ENCODE data around the gene TCF15.

The TCF15 gene

GRCh38 chr20:610130-611046, at the start of gene TCF15:
Gene TCF15, minus strand, starts transcription at chr20:610309. Its CDS starts 72 bp downstream, at chr20:610237.
- DNase-seq: peak; percentile 81
- in situ Hi-C loops (cut with MboI; ENCODE audit: low pct_unique_long_range_greater_than_20kb, low sequenced_read_pairs): no loop called here

GRCh38 chr20:658731-659291, 48.7 kb upstream of the TCF15 start:
- DNase-seq: no peak

GRCh38 chr20:658202-658601, 48.1 kb upstream of the TCF15 start:
- in situ Hi-C loops (cut with MboI; ENCODE audit: low pct_unique_long_range_greater_than_20kb, low sequenced_read_pairs): no loop called here
- DNase-seq: no peak

More at GRCh38 chr20:658731-659291, 48.7 kb upstream of the TCF15 start:
- in situ Hi-C loops (cut with MboI; ENCODE audit: low pct_unique_long_range_greater_than_20kb, low sequenced_read_pairs): no loop called here

GRCh38 chr20:655726-656624, 45.9 kb upstream of the TCF15 start:
- DNase-seq: no peak
- in situ Hi-C loops (cut with MboI; ENCODE audit: low pct_unique_long_range_greater_than_20kb, low sequenced_read_pairs): no loop called here

- in situ Hi-C loops (cut with MboI; ENCODE audit: low pct_unique_long_range_greater_than_20kb, low sequenced_read_pairs): no loop called here
- DNase-seq: no peak
Measured at GRCh38 chr20:654417-654750, 44.3 kb upstream of the TCF15 start.

- in situ Hi-C loops (cut with MboI; ENCODE audit: low pct_unique_long_range_greater_than_20kb, low sequenced_read_pairs): no loop called here
- DNase-seq: no peak
Measured at GRCh38 chr20:653590-654416, 43.7 kb upstream of the TCF15 start.

- DNase-seq: peak; percentile 81
- in situ Hi-C loops (cut with MboI; ENCODE audit: low pct_unique_long_range_greater_than_20kb, low sequenced_read_pairs): no loop called here
Measured at GRCh38 chr20:653110-653589, 43.0 kb upstream of the TCF15 start, which contains the start of gene SRXN1. Gene SRXN1, minus strand, starts transcription at chr20:653200. Its CDS starts 15 bp downstream, at chr20:653185.

GRCh38 chr20:652615-653109, 42.6 kb upstream of the TCF15 start:
- no peak for DNase-seq

GRCh38 chr20:651713-652614, 41.9 kb upstream of the TCF15 start:
- in situ Hi-C loops (cut with MboI; ENCODE audit: low pct_unique_long_range_greater_than_20kb, low sequenced_read_pairs): no loop called here
- peak; percentile 33 for DNase-seq

More at GRCh38 chr20:652615-653109, 42.6 kb upstream of the TCF15 start:
- in situ Hi-C loops (cut with MboI; ENCODE audit: low pct_unique_long_range_greater_than_20kb, low sequenced_read_pairs): no loop called here

- in situ Hi-C loops (cut with MboI; ENCODE audit: low pct_unique_long_range_greater_than_20kb, low sequenced_read_pairs): no loop called here
- no peak for DNase-seq
Measured at GRCh38 chr20:650954-651353, 40.8 kb upstream of the TCF15 start.

GRCh38 chr20:650281-650680, 40.2 kb upstream of the TCF15 start:
- in situ Hi-C loops (cut with MboI; ENCODE audit: low pct_unique_long_range_greater_than_20kb, low sequenced_read_pairs): no loop called here
- no peak for DNase-seq

GRCh38 chr20:647479-648019, 37.4 kb upstream of the TCF15 start:
- in situ Hi-C loops (cut with MboI; ENCODE audit: low pct_unique_long_range_greater_than_20kb, low sequenced_read_pairs): no loop called here
- no peak for DNase-seq

GRCh38 chr20:646868-647233, 36.7 kb upstream of the TCF15 start:
- DNase-seq: no peak
- in situ Hi-C loops (cut with MboI; ENCODE audit: low pct_unique_long_range_greater_than_20kb, low sequenced_read_pairs): no loop called here

- in situ Hi-C loops (cut with MboI; ENCODE audit: low pct_unique_long_range_greater_than_20kb, low sequenced_read_pairs): no loop called here
- no peak for DNase-seq
Measured at GRCh38 chr20:646107-646867, 36.2 kb upstream of the TCF15 start.

GRCh38 chr20:645318-646106, 35.4 kb upstream of the TCF15 start:
- in situ Hi-C loops (cut with MboI; ENCODE audit: low pct_unique_long_range_greater_than_20kb, low sequenced_read_pairs): no loop called here

More at GRCh38 chr20:645318-646106, 35.4 kb upstream of the TCF15 start:
- DNase-seq: peak; percentile 94

Data from KBM-7 (cell line).